Measurements from ENCODE around the gene CPEB3.
"Not testable (repeated sequence)": the region's sequence is repeated elsewhere in the genome, so short reads cannot be mapped to it uniquely, and the experiment has no call there.

Gene CPEB3

GRCh38 chr10:92119340-92119739 is 171.5 kb downstream of the CPEB3 start:
- TF ChIP-seq CTCF (IDR thresholded peaks at IDR 0.05) = no peak
- no peak overlapping the region for H3K27ac ChIP-seq
- DNase-seq (ENCODE audit: low spot score) = no peak
- H3K4me3 ChIP-seq = no peak overlapping the region

- not testable (repeated sequence) for H3K27ac ChIP-seq; DNase-seq (ENCODE audit: low spot score)
These were observed 176.0 kb downstream of the CPEB3 start for GRCh38 chr10:92114917-92115316.

GRCh38 chr10:92113911-92114600 is 176.8 kb downstream of the CPEB3 start:
- no peak overlapping the region for H3K27ac ChIP-seq
- DNase-seq (ENCODE audit: low spot score) = no peak
- TF ChIP-seq CTCF (IDR thresholded peaks at IDR 0.05) = no peak
- H3K4me3 ChIP-seq = no peak overlapping the region

More at GRCh38 chr10:92114917-92115316, 176.0 kb downstream of the CPEB3 start:
- H3K4me3 ChIP-seq = not testable (repeated sequence)

- H3K4me3 ChIP-seq = no peak overlapping the region
- no peak for DNase-seq (ENCODE audit: low spot score)
- H3K27ac ChIP-seq = no peak overlapping the region
- TF ChIP-seq CTCF (IDR thresholded peaks at IDR 0.05) = no peak
These were observed 178.4 kb downstream of the CPEB3 start for GRCh38 chr10:92112462-92112861.

GRCh38 chr10:92111336-92111939 is 179.4 kb downstream of the CPEB3 start:
- Histone ChIP-seq H3K4me3 (no peak overlapping the region), H3K27ac (no peak overlapping the region)
- TF ChIP-seq CTCF (IDR thresholded peaks at IDR 0.05) = no peak
- DNase-seq (ENCODE audit: low spot score) = no peak

GRCh38 chr10:92110039-92110794 is 180.7 kb downstream of the CPEB3 start:
- no peak for DNase-seq (ENCODE audit: low spot score)
- no peak overlapping the region for H3K4me3 ChIP-seq
- no peak overlapping the region for H3K27ac ChIP-seq
- no peak for TF ChIP-seq CTCF (IDR thresholded peaks at IDR 0.05)

- TF ChIP-seq CTCF (IDR thresholded peaks at IDR 0.05) = no peak
- Histone ChIP-seq H3K4me3 (no peak overlapping the region), H3K27ac (no peak overlapping the region)
- no peak for DNase-seq (ENCODE audit: low spot score)
These were observed 182.1 kb downstream of the CPEB3 start for GRCh38 chr10:92108747-92109146.
